ENCODE measurements around the gene ANKRD63. TPM values are rescaled to one million over a fixed set of nuclear protein-coding genes. Genes with fewer than 3 reads are reported as not detected.
A peak's percentile ranks its signal among the peaks of the same experiment; 100 is the strongest.

The ANKRD63 gene
- polyA plus RNA-seq, 1 donor (not counting 4 experiments of a cell fraction or from before 2014, with no cell fraction given), result not detected

GRCh38 chr15:40254452-40254851 lies 28.4 kb downstream of the ANKRD63 start:
- no peaks in the 10 kb centered on the region for H3K9me1 ChIP-seq (ENCODE audit: control insufficient read depth, extremely low read depth, insufficient read depth, low read length)
- H3K36me3 ChIP-seq (ENCODE audit: control insufficient read depth in 2 of 2, extremely low read depth in 1 of 2, insufficient read depth in 2 of 2, low read length in 2 of 2), result peaks cover 24% of the 10 kb centered on the region in 2 experiments
- no peak overlapping the region for H2AFZ ChIP-seq (ENCODE audit: control insufficient read depth, low read length)
- H3K9me3 ChIP-seq (ENCODE audit: control insufficient read depth, low read depth, low read length), result no peaks in the 10 kb centered on the region
- H3K4me1 ChIP-seq (ENCODE audit: control insufficient read depth, extremely low read depth, insufficient read depth, low read length), result peaks cover 41% of the 10 kb centered on the region
- peaks cover 4% of the 10 kb centered on the region for H4K20me1 ChIP-seq (ENCODE audit: control insufficient read depth, extremely low read depth, insufficient read depth, low read length)
- FAIRE-seq, result no peak
- H3K79me2 ChIP-seq (ENCODE audit: control insufficient read depth, insufficient read depth, low read length), result peaks cover 9% of the 10 kb centered on the region
- no peaks in the 10 kb centered on the region for H3K27me3 ChIP-seq (ENCODE audit: control insufficient read depth, extremely low read depth, insufficient read depth, low read length)
- no peak overlapping the region for H3K4me3 ChIP-seq (ENCODE audit: control insufficient read depth in 2 of 3, extremely low read depth in 1 of 3, insufficient read depth in 2 of 3, low read depth in 1 of 3, low read length in 3 of 3)
- H3K9ac ChIP-seq (ENCODE audit: control insufficient read depth, extremely low read depth, insufficient read depth, low read length), result no peak overlapping the region
- no peak overlapping the region for H3K27ac ChIP-seq (ENCODE audit: control insufficient read depth, insufficient read depth, low read length)
- dilution Hi-C loops (cut with MboI; ENCODE audit: extremely low pct_ligation_motif_present, low sequenced_read_pairs), result no loop called here
- H3K4me2 ChIP-seq (ENCODE audit: control insufficient read depth, extremely low read depth, insufficient read depth, low read depth, low read length), result no peak overlapping the region
- TF ChIP-seq EZH2 (IDR thresholded peaks at IDR 0.05; ENCODE audit: low read length) (no peak), CTCF (optimal IDR thresholded peaks at IDR 0.05 in 1 of 3, IDR thresholded peaks at IDR 0.05 in 1 of 3, conservative IDR thresholded peaks at IDR 0.05 in 1 of 3; ENCODE audit: extremely low read depth in 1 of 3, insufficient read depth in 2 of 3, low read length in 3 of 3) (no peak)
- DNase-seq (ENCODE audit: low read depth, low spot score), result no peak

- Histone ChIP-seq H3K4me2 (ENCODE audit: control insufficient read depth, extremely low read depth, insufficient read depth, low read depth, low read length) (peak overlapping the region; percentile 62), H3K9me1 (ENCODE audit: control insufficient read depth, extremely low read depth, insufficient read depth, low read length) (no peaks in the 10 kb centered on the region), H3K9ac (ENCODE audit: control insufficient read depth, extremely low read depth, insufficient read depth, low read length) (peak overlapping the region; percentile 34), H3K27ac (ENCODE audit: control insufficient read depth, insufficient read depth, low read length) (no peak overlapping the region), H3K4me1 (ENCODE audit: control insufficient read depth, extremely low read depth, insufficient read depth, low read length) (peaks cover 50% of the 10 kb centered on the region), H3K27me3 (ENCODE audit: control insufficient read depth, extremely low read depth, insufficient read depth, low read length) (no peaks in the 10 kb centered on the region), H2AFZ (ENCODE audit: control insufficient read depth, low read length) (no peak overlapping the region), H3K36me3 (ENCODE audit: control insufficient read depth in 2 of 2, extremely low read depth in 1 of 2, insufficient read depth in 2 of 2, low read length in 2 of 2) (peaks cover 17 to 24% of the 10 kb centered on the region in 2 experiments), H3K4me3 (ENCODE audit: control insufficient read depth in 2 of 3, extremely low read depth in 1 of 3, insufficient read depth in 2 of 3, low read depth in 1 of 3, low read length in 3 of 3) (peak overlapping the region in 1 of 3 experiments; percentile 56), H4K20me1 (ENCODE audit: control insufficient read depth, extremely low read depth, insufficient read depth, low read length) (peaks cover 4% of the 10 kb centered on the region), H3K79me2 (ENCODE audit: control insufficient read depth, insufficient read depth, low read length) (peaks cover 5% of the 10 kb centered on the region), H3K9me3 (ENCODE audit: control insufficient read depth, low read depth, low read length) (no peaks in the 10 kb centered on the region)
- no peak for DNase-seq (ENCODE audit: low read depth, low spot score)
- TF ChIP-seq EZH2 (IDR thresholded peaks at IDR 0.05; ENCODE audit: low read length) (no peak), CTCF (optimal IDR thresholded peaks at IDR 0.05 in 1 of 3, IDR thresholded peaks at IDR 0.05 in 1 of 3, conservative IDR thresholded peaks at IDR 0.05 in 1 of 3; ENCODE audit: extremely low read depth in 1 of 3, insufficient read depth in 2 of 3, low read length in 3 of 3) (no peak)
- dilution Hi-C loops (cut with MboI; ENCODE audit: extremely low pct_ligation_motif_present, low sequenced_read_pairs), result no loop called here
- no peak for FAIRE-seq
Measured at GRCh38 chr15:40253167-40253790, 29.6 kb downstream of the ANKRD63 start.

Data from keratinocyte (primary cell).